ENCODE data around the gene ARL5B.
"Not testable (repeated sequence)": the region's sequence is repeated elsewhere in the genome, so short reads cannot be mapped to it uniquely, and the experiment has no call there.

ARL5B gene, protein sequence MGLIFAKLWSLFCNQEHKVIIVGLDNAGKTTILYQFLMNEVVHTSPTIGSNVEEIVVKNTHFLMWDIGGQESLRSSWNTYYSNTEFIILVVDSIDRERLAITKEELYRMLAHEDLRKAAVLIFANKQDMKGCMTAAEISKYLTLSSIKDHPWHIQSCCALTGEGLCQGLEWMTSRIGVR

GRCh38 chr10:18659125-18659818 lies at the start of gene ARL5B:
ARL5B (plus strand) TSS chr10:18659431; CDS start chr10:18659638, 207 bp downstream.
- peak; percentile 81 for DNase-seq

- DNase-seq, result no peak
Measured at GRCh38 chr10:18610517-18610916, 48.7 kb upstream of the ARL5B start.

GRCh38 chr10:18611168-18611567 lies 48.1 kb upstream of the ARL5B start:
- DNase-seq, result no peak

- no peak for DNase-seq
Measured at GRCh38 chr10:18615618-18616017, 43.6 kb upstream of the ARL5B start.

DNA sequence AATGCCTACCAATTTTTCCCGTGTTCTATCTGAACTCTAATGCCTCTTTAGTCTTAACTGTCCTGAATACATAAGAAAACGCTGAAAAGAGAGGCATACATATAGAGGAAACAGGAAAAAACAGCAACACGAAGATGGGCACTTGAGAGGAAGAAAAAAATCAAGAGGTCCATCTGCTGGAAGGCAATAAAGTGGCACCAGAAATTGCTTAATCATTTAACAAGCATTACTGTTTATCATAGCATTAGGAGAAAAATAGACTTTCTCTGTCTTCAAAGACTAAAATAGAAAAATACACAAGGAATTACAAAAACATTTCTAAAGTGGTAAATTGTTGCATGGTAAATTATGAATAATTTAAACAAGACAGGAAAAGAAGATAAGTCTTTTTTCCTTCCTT lies 42.9 kb upstream of the ARL5B start:
- DNase-seq, result no peak

DNA sequence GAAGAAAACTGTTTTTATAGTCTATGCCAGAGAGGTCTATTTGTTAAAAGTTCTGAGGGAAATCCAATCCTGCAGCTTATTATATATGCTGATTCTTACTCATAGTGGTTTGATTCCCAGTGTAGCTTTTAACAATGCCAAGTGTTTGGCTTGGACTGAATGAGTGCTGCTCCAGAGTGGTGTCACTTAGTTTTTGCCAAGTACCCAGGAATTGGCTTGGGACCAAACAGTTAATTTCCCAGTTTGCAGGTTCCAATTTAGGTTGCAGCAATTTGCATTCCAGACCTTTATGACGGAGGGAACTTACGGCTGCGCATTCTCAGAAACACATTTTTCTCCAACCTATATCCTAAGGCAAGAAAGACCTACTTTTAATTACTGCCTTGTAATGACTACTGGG lies 40.2 kb upstream of the ARL5B start:
- DNase-seq, result peak; percentile 53

DNA sequence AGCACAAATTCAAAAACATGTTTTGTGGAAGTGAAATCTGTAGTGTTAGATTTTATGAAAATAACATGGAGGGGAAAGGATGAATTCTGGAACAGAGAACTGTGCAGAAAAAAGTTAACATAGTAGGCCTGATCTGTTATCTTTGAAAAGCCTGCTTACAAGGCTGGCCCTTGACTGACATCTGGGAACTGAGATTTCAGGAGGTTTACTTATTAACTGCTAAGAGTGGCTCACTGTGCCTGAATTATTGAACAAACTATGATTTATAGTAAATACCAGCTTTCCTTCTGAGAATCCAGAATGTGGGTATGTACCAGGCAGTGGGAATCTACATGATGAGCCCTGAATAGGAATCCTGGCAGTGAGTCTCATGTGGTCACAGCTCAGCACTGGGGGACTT lies 38.4 kb upstream of the ARL5B start:
- DNase-seq, result no peak

DNA sequence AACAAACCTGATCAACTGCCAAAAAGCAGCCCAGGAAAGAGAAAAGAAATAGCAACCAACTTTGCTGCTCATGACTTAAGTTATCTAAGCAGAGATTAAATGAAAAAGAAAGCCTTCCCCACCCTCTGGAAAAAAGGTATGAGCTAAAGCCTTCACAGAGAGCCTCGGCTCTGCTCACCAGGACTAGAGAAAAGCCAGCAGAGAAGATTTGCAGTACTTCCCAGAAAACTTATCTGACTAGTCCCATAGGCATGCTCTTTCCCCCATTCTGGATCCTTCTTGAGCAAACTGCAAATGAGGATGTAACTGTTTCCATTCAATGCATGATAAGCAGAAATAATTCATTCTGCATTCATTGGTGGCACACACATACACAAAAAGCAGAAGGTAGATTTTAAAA lies 35.6 kb upstream of the ARL5B start:
- not testable (repeated sequence) for DNase-seq

DNA sequence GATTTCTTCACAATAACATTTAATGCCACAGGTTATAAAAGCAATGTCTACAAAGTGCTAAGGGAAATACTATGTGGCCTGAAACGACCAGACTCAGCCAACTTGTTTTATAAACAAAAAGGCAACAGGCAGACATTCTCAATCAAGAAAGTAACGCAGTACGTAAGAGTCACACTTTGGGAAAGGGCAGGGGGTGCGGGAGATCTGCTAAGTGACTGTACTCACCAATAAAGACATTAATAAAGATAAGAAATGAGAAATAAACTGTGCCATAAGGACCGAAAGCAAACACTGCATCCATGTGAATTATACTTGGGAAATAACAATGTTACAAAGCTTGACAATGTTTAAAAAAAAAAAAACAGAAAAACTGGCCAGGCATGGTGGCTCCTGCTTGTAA lies 33.3 kb upstream of the ARL5B start:
- DNase-seq, result no peak

GRCh38 chr10:18627452-18628018 lies 31.7 kb upstream of the ARL5B start:
- DNase-seq, result peak; percentile 27

GRCh38 chr10:18632500-18632899 lies 26.7 kb upstream of the ARL5B start:
- not testable (repeated sequence) for DNase-seq

GRCh38 chr10:18635995-18636394 lies 23.2 kb upstream of the ARL5B start:
- no peak for DNase-seq

GRCh38 chr10:18637400-18637799 lies 21.8 kb upstream of the ARL5B start:
- DNase-seq, result not testable (repeated sequence)

- not testable (repeated sequence) for DNase-seq
Measured at GRCh38 chr10:18639719-18640118, 19.5 kb upstream of the ARL5B start.

- no peak for DNase-seq
Measured at GRCh38 chr10:18647151-18647550, 12.1 kb upstream of the ARL5B start.

- no peak for DNase-seq
Measured at GRCh38 chr10:18647945-18648344, 11.3 kb upstream of the ARL5B start.

- DNase-seq, result no peak
Measured at GRCh38 chr10:18649364-18649959, 9.8 kb upstream of the ARL5B start.

DNA sequence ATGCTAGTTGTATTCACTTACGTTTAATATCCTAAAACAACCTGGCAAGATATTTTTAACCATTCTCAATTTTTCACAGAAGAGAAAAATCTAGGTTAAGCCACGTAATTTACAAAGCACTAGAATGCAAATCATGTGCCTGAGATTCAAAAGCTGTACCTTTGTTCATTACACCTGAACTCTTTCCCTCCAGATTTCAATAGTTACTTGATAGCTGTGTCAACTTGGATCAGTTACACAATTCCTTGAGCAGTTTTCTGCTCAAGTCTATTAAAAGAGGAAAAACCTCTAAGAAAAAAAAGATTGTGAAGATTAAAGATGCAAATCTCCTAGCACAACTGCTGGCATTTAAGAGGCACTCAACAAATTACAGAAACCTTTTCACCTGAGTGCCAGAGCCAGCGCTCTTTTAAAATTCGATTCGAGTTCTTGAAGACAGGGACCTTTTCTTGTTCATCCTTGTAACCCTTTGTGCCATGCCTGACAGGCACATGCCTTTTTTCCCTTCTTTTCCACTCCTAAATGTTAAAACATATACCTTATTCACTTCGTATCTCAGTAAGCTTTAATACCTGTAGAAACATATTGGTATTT lies 8.7 kb upstream of the ARL5B start:
- DNase-seq, result no peak

- peak; percentile 35 for DNase-seq
Measured at GRCh38 chr10:18651324-18652007, 7.8 kb upstream of the ARL5B start, which contains the start of gene NSUN6. NSUN6 (minus strand) TSS chr10:18651587; CDS start chr10:18651203, 384 bp downstream.

DNA sequence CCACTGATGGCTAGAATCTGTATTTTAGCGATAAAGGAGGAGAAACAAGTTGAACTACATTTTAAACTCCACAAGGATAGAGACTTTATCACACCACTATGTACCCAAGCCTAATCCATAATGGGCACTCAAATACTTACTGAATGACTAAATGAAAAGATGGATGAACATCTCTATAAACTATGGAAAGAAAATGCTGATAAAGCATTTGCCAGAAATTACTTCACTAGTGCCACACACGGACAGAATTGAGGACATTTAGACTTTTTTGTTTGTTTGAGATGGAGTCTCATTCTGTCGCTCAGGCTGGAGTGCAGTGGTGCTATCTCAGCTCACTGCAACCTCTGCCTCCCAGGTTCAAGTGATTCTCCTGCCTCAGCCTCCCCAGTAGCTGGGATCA lies 6.1 kb upstream of the ARL5B start:
- no peak for DNase-seq

GRCh38 chr10:18656724-18657123 lies 2.5 kb upstream of the ARL5B start:
- DNase-seq, result no peak

DNA sequence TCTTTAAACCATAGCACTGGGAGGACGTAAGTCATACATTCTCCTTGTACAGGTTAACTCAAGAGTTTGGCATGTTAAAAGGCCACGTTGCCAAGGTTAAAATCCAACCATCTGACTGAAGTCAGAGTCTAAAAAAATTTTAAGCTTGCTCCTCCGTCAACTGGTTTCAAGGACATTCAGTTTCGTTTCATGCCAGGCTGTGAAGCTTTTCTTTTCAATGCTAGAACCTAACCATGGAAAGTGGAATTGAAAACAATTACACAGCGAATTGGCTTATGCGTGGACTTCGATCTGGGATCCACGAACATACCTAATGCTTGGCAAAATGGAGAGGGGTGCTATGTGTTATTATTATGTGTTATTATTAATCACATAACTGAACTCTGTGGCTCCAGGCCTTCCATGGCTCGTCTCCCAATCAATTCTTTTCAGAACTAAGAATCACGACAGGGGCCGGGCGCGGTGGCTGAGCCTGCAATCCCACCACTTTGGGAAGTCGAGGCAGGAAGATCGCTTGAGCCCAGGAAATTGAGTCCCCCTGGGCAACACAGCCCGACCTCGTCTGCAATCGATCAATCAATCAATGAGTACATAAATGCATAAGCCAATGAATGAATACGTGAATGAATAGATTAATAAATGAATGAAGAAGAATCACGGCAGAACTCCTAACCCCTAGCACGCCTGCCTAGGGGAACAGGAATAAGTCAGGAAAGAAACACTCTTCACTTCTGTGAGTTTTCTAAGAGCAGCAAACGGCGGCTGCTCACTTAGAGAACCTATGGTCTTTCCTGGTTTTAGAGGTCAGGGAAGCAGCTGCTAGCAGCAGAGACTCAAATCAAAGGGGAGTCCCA lies 733 bp upstream of the ARL5B start:
- no peak for DNase-seq

Measured in DMS79 (cell line).